ENCODE data around the gene PPP1R1B.

DNA sequence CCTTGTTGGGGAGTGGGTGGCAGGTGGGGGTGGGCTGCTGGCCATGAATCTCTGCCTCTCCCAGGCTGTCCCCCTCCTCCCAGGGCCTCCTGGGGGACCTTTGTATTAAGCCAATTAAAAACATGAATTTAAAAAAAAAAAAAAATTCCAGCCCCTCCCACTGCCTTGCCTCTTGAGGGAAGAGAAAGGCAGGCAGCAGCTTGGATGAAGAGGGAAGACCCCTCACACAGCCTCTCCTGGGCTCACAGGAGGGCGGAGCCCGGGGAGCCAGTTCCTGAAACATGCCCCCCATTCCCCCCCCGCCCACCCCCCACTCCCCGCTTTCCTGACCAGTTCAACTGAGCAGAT, 36.6 kb downstream of the PPP1R1B start:
- TF ChIP-seq POLR2A (IDR thresholded peaks at IDR 0.05; ENCODE audit: low read depth, low read length) (no peak), USF2 (IDR thresholded peaks at IDR 0.05; ENCODE audit: low read depth, low read length) (no peak), FOS (IDR thresholded peaks at IDR 0.05; ENCODE audit: low read depth, low read length) (no peak), RFX5 (IDR thresholded peaks at IDR 0.05; ENCODE audit: low read depth, low read length) (no peak), SMC3 (IDR thresholded peaks at IDR 0.05; ENCODE audit: low read depth, low read length) (no peak)
- TF ChIP-seq, protein P1, sequence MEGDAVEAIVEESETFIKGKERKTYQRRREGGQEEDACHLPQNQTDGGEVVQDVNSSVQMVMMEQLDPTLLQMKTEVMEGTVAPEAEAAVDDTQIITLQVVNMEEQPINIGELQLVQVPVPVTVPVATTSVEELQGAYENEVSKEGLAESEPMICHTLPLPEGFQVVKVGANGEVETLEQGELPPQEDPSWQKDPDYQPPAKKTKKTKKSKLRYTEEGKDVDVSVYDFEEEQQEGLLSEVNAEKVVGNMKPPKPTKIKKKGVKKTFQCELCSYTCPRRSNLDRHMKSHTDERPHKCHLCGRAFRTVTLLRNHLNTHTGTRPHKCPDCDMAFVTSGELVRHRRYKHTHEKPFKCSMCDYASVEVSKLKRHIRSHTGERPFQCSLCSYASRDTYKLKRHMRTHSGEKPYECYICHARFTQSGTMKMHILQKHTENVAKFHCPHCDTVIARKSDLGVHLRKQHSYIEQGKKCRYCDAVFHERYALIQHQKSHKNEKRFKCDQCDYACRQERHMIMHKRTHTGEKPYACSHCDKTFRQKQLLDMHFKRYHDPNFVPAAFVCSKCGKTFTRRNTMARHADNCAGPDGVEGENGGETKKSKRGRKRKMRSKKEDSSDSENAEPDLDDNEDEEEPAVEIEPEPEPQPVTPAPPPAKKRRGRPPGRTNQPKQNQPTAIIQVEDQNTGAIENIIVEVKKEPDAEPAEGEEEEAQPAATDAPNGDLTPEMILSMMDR (conservative IDR thresholded peaks at IDR 0.05; ENCODE audit: low read depth, low read length), result no peak
- TF ChIP-seq, protein P2, sequence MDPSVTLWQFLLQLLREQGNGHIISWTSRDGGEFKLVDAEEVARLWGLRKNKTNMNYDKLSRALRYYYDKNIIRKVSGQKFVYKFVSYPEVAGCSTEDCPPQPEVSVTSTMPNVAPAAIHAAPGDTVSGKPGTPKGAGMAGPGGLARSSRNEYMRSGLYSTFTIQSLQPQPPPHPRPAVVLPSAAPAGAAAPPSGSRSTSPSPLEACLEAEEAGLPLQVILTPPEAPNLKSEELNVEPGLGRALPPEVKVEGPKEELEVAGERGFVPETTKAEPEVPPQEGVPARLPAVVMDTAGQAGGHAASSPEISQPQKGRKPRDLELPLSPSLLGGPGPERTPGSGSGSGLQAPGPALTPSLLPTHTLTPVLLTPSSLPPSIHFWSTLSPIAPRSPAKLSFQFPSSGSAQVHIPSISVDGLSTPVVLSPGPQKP (IDR thresholded peaks at IDR 0.05; ENCODE audit: borderline replicate concordance, low read depth, low read length), result no peak
